Measurements from ENCODE around the gene PHF12. TPM values are rescaled to one million over a fixed set of nuclear protein-coding genes. Genes with fewer than 3 reads are reported as not detected.

PHF12 gene
- total and polyA plus RNA-seq, 2 of the 13 experiments (the other 11 are each of a cell fraction or from before 2014, with no cell fraction given): 9.8 to 17.1 TPM

DNA sequence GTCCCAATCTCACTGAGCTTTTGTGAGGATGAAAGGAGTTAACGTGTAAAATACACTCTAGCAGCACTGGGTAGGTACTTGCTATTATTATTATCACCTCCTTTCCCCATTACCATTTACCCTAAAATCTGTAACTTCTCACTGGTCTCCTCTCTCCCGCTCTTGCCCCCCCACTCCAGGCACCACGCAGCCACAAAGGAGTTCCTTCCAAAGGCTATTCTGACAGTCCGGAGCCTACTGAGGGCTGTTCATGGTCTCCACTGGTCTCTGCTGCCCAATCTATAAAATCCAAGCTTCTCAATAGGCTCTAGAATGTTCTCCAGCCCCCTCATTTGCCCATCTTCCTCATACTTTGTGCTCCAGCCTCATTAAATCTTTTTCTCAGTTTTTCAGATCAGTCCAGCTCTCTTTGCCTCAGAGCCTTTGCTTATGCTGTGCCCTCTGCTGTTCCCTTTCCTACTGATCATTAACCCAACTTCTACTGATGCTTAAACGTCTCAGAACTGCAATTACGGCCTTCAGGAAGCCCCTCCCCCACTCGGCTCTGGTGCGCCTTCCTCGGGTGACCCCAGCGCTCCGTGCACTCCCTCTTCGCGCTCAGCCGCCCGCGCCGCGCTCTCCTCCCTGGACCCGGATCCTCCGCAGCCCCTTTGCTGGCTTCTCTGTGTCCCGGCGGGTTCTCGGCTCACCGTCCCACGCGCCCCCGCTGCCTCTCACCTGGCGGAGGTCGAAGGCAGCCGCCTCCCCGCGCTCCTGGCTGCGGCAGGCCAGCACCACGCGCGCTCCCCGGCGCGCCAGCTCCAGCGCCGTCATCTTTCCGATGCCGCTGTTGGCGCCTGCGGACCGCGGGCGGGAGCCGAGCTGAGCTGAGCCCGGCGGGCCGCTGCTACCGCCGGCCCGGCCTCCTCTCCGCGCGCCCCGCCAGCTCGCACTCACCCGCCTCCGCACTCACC is 49.2 kb downstream of the PHF12 start (continued):
- TF ChIP-seq, protein P1, sequence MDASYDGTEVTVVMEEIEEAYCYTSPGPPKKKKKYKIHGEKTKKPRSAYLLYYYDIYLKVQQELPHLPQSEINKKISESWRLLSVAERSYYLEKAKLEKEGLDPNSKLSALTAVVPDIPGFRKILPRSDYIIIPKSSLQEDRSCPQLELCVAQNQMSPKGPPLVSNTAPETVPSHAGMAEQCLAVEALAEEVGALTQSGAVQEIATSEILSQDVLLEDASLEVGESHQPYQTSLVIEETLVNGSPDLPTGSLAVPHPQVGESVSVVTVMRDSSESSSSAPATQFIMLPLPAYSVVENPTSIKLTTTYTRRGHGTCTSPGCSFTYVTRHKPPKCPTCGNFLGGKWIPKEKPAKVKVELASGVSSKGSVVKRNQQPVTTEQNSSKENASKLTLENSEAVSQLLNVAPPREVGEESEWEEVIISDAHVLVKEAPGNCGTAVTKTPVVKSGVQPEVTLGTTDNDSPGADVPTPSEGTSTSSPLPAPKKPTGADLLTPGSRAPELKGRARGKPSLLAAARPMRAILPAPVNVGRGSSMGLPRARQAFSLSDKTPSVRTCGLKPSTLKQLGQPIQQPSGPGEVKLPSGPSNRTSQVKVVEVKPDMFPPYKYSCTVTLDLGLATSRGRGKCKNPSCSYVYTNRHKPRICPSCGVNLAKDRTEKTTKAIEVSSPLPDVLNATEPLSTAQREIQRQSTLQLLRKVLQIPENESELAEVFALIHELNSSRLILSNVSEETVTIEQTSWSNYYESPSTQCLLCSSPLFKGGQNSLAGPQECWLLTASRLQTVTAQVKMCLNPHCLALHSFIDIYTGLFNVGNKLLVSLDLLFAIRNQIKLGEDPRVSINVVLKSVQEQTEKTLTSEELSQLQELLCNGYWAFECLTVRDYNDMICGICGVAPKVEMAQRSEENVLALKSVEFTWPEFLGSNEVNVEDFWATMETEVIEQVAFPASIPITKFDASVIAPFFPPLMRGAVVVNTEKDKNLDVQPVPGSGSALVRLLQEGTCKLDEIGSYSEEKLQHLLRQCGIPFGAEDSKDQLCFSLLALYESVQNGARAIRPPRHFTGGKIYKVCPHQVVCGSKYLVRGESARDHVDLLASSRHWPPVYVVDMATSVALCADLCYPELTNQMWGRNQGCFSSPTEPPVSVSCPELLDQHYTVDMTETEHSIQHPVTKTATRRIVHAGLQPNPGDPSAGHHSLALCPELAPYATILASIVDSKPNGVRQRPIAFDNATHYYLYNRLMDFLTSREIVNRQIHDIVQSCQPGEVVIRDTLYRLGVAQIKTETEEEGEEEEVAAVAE (CRISPR knock-in tag; IDR thresholded peaks at IDR 0.05; ENCODE audit: borderline replicate concordance): no peak
- no peak for TF ChIP-seq KLF12 (CRISPR knock-in tag; IDR thresholded peaks at IDR 0.05; ENCODE audit: borderline replicate concordance)
- TF ChIP-seq CBX5 (CRISPR knock-in tag; IDR thresholded peaks at IDR 0.05; ENCODE audit: borderline replicate concordance): no peak
- no peak for TF ChIP-seq ZNF891 (CRISPR knock-in tag; IDR thresholded peaks at IDR 0.05)
- TF ChIP-seq ZXDC (CRISPR knock-in tag; IDR thresholded peaks at IDR 0.05): no peak
- no peak for TF ChIP-seq PLSCR1 (CRISPR knock-in tag; IDR thresholded peaks at IDR 0.05; ENCODE audit: borderline replicate concordance)
- TF ChIP-seq ZNF484 (CRISPR knock-in tag; IDR thresholded peaks at IDR 0.05; ENCODE audit: borderline replicate concordance, low read depth): no peak
- TF ChIP-seq ZNF883 (CRISPR knock-in tag; IDR thresholded peaks at IDR 0.05; ENCODE audit: not compliant biosample characterization): no peak
- TF ChIP-seq HNRNPLL (IDR thresholded peaks at IDR 0.05; ENCODE audit: low read depth, low read length, poor library complexity, severe bottlenecking): peak; percentile 78
- TF ChIP-seq TBP (CRISPR knock-in tag; IDR thresholded peaks at IDR 0.05): no peak
- TF ChIP-seq ZFP90 (CRISPR knock-in tag; IDR thresholded peaks at IDR 0.05; ENCODE audit: borderline replicate concordance): no peak
- 0 out of 2 replicates have a peak, but pooled peaks have one; percentile 37 for TF ChIP-seq ARID2 (CRISPR knock-in tag; IDR thresholded peaks at IDR 0.05; ENCODE audit: borderline replicate concordance)
- peak; percentile 87 for TF ChIP-seq ZNF800 (CRISPR knock-in tag; IDR thresholded peaks at IDR 0.05)
- TF ChIP-seq SAFB2 (CRISPR knock-in tag; IDR thresholded peaks at IDR 0.05; ENCODE audit: borderline replicate concordance, low read depth): no peak
- TF ChIP-seq TBX3 (IDR thresholded peaks at IDR 0.05; ENCODE audit: borderline replicate concordance): no peak
- no peak; the same call in 1 of the 2 replicates for TF ChIP-seq ZNF678 (CRISPR knock-in tag; IDR thresholded peaks at IDR 0.05)
- 0 out of 2 replicates have a peak, but pooled peaks have one; percentile 21 for TF ChIP-seq MXD3 (CRISPR knock-in tag; IDR thresholded peaks at IDR 0.05)
